AG10803 (cell line): ENCODE data around the gene ZSCAN9.

Experiments used
- DNase-seq: peaks from one replicate; pipeline ENCODE4 v3.0.0; 2010; ENCODE audit warnings: low read depth
- H3K4me3 ChIP-seq: 2 replicates; pipeline ENCODE4 v1.5.1; 2011; ENCODE audit warnings: mild to moderate bottlenecking, low read length, control low read depth
- TF ChIP-seq, protein P1 (sequence below): conservative IDR thresholded peaks from 2 replicates; pipeline ENCODE4 v1.5.1; 2011; ENCODE audit warnings: mild to moderate bottlenecking, low read length, control low read depth, inconsistent platforms

The ZSCAN9 gene

DNA sequence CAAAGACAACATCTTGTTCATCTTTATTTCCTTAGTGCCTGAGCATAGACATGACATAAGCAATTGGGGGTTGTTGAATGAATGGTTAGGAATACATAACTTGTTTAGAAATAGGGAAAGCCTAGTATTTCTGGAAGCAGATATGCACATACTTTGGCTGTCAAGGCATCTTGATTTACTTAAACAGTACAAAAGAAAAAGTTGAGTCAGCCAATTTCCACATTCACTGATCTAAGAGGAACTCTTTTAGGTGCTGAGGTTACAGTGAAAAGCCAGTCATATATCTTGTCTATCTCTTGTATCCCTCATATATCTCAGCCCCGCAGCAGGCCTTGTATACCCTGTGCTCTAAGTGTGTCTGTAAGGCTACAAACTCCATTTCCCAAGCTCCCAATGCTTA is 15.4 kb downstream of the ZSCAN9 start:
- TF ChIP-seq, protein P1, sequence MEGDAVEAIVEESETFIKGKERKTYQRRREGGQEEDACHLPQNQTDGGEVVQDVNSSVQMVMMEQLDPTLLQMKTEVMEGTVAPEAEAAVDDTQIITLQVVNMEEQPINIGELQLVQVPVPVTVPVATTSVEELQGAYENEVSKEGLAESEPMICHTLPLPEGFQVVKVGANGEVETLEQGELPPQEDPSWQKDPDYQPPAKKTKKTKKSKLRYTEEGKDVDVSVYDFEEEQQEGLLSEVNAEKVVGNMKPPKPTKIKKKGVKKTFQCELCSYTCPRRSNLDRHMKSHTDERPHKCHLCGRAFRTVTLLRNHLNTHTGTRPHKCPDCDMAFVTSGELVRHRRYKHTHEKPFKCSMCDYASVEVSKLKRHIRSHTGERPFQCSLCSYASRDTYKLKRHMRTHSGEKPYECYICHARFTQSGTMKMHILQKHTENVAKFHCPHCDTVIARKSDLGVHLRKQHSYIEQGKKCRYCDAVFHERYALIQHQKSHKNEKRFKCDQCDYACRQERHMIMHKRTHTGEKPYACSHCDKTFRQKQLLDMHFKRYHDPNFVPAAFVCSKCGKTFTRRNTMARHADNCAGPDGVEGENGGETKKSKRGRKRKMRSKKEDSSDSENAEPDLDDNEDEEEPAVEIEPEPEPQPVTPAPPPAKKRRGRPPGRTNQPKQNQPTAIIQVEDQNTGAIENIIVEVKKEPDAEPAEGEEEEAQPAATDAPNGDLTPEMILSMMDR: no peak
- H3K4me3 ChIP-seq: no peak overlapping the region
- peak; percentile 10 for DNase-seq

DNA sequence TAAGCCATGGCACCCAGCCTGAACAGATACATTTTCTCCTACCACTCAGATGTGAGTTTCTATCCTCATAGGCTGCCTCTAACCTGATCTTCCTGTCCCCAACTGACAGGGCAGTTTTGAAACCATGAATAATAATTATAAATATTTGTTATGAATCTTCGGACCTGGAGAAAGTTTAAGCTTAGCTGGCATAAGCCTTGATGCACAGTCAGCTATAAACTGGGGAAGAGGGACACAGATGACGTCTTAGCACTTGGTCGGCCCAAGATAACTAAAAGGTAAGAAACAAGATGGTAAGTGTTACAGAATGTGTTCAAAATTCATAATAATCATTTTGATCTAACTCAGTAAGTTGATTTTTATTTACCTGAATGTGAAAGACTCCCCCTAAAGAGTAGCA is 18.9 kb downstream of the ZSCAN9 start:
- TF ChIP-seq, protein P1: no peak
- DNase-seq: no peak
- no peak overlapping the region for H3K4me3 ChIP-seq

DNA sequence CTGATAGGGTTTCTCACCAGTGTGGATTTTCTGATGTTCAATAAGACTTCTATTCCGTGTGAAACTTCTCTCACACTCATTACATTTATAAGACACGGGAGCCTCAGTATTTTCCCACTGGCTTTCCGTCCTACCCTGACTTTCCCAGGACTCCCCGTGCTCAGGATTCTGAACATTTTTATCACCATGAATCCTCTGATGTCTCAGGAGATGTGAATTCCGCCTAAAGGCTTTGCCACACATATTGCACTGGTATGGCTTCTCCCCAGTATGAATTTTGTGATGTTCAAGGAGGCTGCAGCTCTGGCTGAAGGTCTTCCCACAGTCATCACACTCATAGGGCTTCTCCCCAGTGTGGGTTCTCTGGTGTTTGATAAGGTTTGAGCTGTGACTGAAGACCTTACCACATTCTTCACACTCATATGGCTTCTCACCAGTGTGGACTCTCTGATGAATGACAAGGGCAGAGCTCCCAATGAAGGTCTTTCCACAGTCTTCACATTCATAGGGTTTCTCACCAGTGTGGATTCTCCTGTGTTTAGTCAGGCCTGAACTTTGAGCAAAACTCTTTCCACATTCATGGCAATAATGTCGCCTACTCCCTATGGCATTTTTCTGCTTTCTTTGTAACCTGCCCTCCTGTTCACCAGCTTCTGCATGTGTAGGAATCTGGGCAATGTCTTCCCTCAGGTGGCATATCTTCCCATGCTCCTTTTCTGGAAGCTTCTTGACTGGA is 20.3 kb downstream of the ZSCAN9 start:
- TF ChIP-seq, protein P1: no peak

DNA sequence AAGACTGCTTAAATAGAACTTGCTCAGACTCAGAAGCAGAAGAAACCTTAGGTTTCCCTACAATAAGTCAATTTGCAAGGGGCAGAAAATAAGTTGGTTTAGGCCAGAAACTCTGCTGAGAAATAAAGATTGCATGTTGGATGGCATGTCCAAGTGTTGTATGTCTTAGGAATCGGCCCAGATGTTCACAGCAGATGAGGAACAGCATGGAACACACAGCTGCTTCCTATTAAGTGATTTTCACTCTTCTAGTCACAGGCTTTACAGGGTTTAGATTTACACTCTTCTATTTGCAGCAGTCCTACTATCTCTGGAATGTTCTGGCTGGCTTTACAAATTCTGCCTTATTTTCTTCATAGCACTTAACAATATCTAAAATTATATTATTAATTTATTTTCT is 23.8 kb downstream of the ZSCAN9 start:
- peak; percentile 64 for DNase-seq
- H3K4me3 ChIP-seq: no peak overlapping the region
- TF ChIP-seq, protein P1: no peak

More for the DNA sequence above, 20.3 kb downstream of the ZSCAN9 start:
- H3K4me3 ChIP-seq: no peak overlapping the region
- no peak for DNase-seq

DNA sequence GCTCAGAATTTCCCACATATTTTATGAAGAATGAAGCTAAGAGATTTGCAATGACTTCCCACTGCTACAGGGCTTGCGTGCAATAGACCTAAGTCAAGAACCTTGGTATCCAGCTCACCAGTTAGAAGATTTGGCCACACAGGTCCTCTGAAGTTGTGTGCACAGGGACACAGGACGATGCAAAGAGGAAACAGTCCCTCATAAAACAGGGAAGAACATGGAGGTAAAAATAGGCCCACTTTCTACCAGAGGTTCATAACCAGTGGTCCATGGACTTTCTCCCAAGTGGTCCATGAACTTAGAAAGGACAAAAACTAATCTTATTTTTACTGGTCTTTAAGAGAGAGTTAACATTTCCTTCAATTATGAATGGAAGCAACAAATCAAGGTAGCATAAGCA is 25.7 kb downstream of the ZSCAN9 start:
- TF ChIP-seq, protein P1: no peak
- peak overlapping the region; percentile 96 for H3K4me3 ChIP-seq
- no peak for DNase-seq

DNA sequence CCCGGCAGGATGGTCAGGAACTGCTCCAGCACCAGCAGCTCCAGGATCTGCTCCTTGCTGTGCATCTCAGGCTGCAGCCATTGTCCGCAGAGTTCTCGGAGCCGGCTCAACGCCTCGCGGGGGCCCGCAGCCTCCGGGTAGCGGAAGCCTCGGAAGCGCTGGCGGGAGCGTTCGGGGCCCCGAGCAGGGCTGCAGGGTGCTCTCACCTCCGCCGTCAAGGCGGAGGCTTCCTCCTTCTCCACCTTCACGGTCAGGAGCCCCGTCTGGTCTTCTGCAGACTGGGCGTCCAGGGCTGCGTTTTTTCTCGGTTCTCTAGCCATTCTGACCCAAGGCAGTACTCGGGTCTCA is 26.6 kb downstream of the ZSCAN9 start:
- peak overlapping the region; percentile 96 for H3K4me3 ChIP-seq
- TF ChIP-seq, protein P1: no peak
- no peak for DNase-seq
